ENCODE results near the gene PUM2.
"Not testable (repeated sequence)": the region's sequence is repeated elsewhere in the genome, so short reads cannot be mapped to it uniquely, and the experiment has no call there.

- not testable (repeated sequence) for TF ChIP-seq SPI1, POLR2AphosphoS5, TAF1, POLR2A, POU2F2 (IDR thresholded peaks at IDR 0.05; ENCODE audit: low read depth, low read length)
Observed at GRCh38 chr2:20243637-20244036, 107.0 kb downstream of the PUM2 start.
